ENCODE data around the gene ST6GAL2. TPM values are rescaled to one million over a fixed set of nuclear protein-coding genes. Genes with fewer than 3 reads are reported as not detected.

The ST6GAL2 gene
- polyA plus RNA-seq, 1 of the 3 experiments (the other 2 are of a cell fraction), result 0.77 TPM

DNA sequence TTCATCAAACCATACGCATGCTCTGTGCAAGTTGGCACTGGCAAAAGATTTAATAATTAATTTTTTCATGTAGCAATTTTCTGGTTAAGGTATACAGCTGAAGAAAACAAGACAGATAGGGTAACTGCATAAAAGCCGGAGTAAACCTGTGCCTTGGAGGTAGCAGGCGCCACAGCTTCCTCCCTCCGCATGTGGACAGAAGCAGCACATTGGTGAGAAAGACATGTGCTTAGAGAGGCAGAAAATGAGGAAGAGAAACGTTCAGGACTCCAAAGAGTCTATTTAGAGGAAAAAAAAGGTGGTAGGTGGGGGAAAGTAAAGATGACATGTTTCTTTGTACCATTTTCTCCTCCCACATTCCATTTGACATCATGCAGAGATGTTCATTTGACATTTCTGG, 9.3 kb downstream of the ST6GAL2 start:
- no peaks in the 10 kb centered on the region for H3F3A ChIP-seq (replicated peaks; ENCODE audit: insufficient read depth)
- 73% methylated on average over 5 of the region's 5 CpGs for WGBS (ENCODE audit: low lambda C conversion rate)

DNA sequence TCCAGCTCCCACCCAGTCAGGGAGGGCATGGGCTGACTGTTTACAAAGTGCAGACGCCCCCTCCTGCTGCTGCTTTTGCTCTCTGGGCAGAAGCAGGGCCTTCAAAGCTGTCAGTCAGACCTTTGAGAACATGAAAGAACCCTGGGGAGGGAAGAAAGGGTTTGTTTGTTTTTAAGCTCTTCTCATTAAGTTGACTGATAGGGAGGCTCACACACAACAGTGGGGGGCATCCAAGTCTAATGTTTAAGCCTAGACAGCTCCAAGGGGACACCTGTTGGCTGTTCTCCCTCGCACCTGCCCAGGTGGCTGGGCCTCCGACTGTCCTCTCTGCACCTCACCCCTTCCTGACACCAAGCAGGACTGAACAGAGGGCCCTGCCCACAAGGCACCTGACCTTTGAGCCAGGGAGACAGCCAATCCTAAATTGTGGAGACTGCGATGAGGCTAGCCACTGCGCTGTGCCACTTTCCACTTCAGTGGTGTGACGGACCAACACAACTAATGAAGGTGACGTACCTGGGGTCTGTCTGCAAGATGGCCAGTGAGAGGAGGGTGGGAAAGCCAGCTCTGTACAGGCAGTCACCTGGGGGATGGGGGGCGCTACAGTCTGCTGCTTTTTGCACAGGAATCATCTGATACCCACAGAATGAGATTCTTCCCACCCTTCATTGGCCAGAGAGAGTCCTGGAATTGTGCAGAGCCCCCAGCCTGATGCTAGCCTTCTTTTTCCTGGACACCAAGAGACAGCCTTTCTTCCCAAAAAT, 16.3 kb downstream of the ST6GAL2 start:
- Histone ChIP-seq H3F3A (replicated peaks; ENCODE audit: insufficient read depth) (no peaks in the 10 kb centered on the region), H3K4me3 (ENCODE audit: low read depth in 2 of 2, low read length in 1 of 2) (no peak overlapping the region), H3K27ac (ENCODE audit: low read depth in 2 of 2, low read length in 1 of 2) (no peak overlapping the region), H3K9me3 (no peaks in the 10 kb centered on the region), H3K36me3 (replicated peaks in 1 of 2; ENCODE audit: control insufficient read depth in 1 of 2, insufficient read depth in 2 of 2, low read length in 1 of 2) (no peaks in the 10 kb centered on the region), H3K4me1 (ENCODE audit: control insufficient read depth in 1 of 2, insufficient read depth in 2 of 2, low read depth in 1 of 2, low read length in 1 of 2) (peaks cover 0 to 6% of the 10 kb centered on the region in 2 experiments; a peak in 1 of 4 replicates), H3K4me2 (no peak overlapping the region), H3K27me3 (ENCODE audit: insufficient read depth) (no peaks in the 10 kb centered on the region), H3K9me2 (no peaks in the 10 kb centered on the region), H3K9ac (no peak overlapping the region), H2AFZ (ENCODE audit: low read depth) (no peak overlapping the region), H3K79me2 (ENCODE audit: insufficient read depth) (no peaks in the 10 kb centered on the region; the same call in 1 of the 2 replicates), H4K20me1 (ENCODE audit: insufficient read depth) (no peaks in the 10 kb centered on the region)
- 70% methylated on average over 8 of the region's 8 CpGs for WGBS (ENCODE audit: low lambda C conversion rate)
- TF ChIP-seq, protein P1, sequence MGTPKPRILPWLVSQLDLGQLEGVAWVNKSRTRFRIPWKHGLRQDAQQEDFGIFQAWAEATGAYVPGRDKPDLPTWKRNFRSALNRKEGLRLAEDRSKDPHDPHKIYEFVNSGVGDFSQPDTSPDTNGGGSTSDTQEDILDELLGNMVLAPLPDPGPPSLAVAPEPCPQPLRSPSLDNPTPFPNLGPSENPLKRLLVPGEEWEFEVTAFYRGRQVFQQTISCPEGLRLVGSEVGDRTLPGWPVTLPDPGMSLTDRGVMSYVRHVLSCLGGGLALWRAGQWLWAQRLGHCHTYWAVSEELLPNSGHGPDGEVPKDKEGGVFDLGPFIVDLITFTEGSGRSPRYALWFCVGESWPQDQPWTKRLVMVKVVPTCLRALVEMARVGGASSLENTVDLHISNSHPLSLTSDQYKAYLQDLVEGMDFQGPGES (IDR thresholded peaks at IDR 0.05; ENCODE audit: low read depth, low read length), result no peak
- no peak for TF ChIP-seq SMC3 (IDR thresholded peaks at IDR 0.05; ENCODE audit: low read depth, low read length)
- no peak for DNase-seq
- POLR2A ChIA-PET, result no interaction called here
- CTCF ChIA-PET, result interaction anchor here (0.6 to 1.0 kb wide), 3 partner anchors 13 to 1055 kb away, joined by 3 read pairs; no protein-coding TSS in a partner anchor

More for the DNA sequence above, 9.3 kb downstream of the ST6GAL2 start:
- Histone ChIP-seq H3K9me3 (no peaks in the 10 kb centered on the region), H3K4me2 (no peak overlapping the region), H3K27me3 (ENCODE audit: insufficient read depth) (no peaks in the 10 kb centered on the region), H2AFZ (ENCODE audit: low read depth) (no peak overlapping the region), H3K4me3 (ENCODE audit: low read depth in 2 of 2, low read length in 1 of 2) (no peak overlapping the region), H3K9ac (no peak overlapping the region), H3K36me3 (replicated peaks in 1 of 2; ENCODE audit: control insufficient read depth in 1 of 2, insufficient read depth in 2 of 2, low read length in 1 of 2) (no peaks in the 10 kb centered on the region), H3K9me2 (no peaks in the 10 kb centered on the region), H3K4me1 (ENCODE audit: control insufficient read depth in 1 of 2, insufficient read depth in 2 of 2, low read depth in 1 of 2, low read length in 1 of 2) (peaks cover 0 to 7% of the 10 kb centered on the region in 2 experiments; a peak in 2 of 4 replicates), H3K79me2 (ENCODE audit: insufficient read depth) (no peaks in the 10 kb centered on the region; the same call in 1 of the 2 replicates), H4K20me1 (ENCODE audit: insufficient read depth) (no peaks in the 10 kb centered on the region), H3K27ac (ENCODE audit: low read depth in 2 of 2, low read length in 1 of 2) (no peak overlapping the region)
- POLR2A ChIA-PET, result no interaction called here
- no peak for DNase-seq
- CTCF ChIA-PET, result interaction anchor here (0.9 to 1.1 kb wide), 3 partner anchors 11 to 793 kb away, joined by 3 to 4 read pairs (median 3); no protein-coding TSS in a partner anchor
- TF ChIP-seq, protein P2, sequence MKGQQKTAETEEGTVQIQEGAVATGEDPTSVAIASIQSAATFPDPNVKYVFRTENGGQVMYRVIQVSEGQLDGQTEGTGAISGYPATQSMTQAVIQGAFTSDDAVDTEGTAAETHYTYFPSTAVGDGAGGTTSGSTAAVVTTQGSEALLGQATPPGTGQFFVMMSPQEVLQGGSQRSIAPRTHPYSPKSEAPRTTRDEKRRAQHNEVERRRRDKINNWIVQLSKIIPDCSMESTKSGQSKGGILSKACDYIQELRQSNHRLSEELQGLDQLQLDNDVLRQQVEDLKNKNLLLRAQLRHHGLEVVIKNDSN (IDR thresholded peaks at IDR 0.05; ENCODE audit: borderline replicate concordance, low read depth), result no peak
- no peak for TF ChIP-seq SIN3A (IDR thresholded peaks at IDR 0.05; ENCODE audit: borderline replicate concordance, low read depth, low read length)
- no peak for TF ChIP-seq TCF12 (IDR thresholded peaks at IDR 0.05)
- TF ChIP-seq, protein P1 (IDR thresholded peaks at IDR 0.05; ENCODE audit: low read depth, low read length), result no peak
- no peak for TF ChIP-seq MEF2A (IDR thresholded peaks at IDR 0.05; ENCODE audit: borderline replicate concordance, low read depth)
- no peak for TF ChIP-seq POLR2AphosphoS5 (IDR thresholded peaks at IDR 0.05; ENCODE audit: low read depth, low read length)
- TF ChIP-seq, protein P3, sequence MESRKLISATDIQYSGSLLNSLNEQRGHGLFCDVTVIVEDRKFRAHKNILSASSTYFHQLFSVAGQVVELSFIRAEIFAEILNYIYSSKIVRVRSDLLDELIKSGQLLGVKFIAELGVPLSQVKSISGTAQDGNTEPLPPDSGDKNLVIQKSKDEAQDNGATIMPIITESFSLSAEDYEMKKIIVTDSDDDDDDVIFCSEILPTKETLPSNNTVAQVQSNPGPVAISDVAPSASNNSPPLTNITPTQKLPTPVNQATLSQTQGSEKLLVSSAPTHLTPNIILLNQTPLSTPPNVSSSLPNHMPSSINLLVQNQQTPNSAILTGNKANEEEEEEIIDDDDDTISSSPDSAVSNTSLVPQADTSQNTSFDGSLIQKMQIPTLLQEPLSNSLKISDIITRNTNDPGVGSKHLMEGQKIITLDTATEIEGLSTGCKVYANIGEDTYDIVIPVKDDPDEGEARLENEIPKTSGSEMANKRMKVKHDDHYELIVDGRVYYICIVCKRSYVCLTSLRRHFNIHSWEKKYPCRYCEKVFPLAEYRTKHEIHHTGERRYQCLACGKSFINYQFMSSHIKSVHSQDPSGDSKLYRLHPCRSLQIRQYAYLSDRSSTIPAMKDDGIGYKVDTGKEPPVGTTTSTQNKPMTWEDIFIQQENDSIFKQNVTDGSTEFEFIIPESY (IDR thresholded peaks at IDR 0.05; ENCODE audit: borderline replicate concordance, low read depth), result no peak
- no peak for TF ChIP-seq CHD2 (IDR thresholded peaks at IDR 0.05; ENCODE audit: low read length, partially characterized antibody)
